A673 (cell line): ENCODE data around the gene ATG2B. TPM values are rescaled to one million over a fixed set of nuclear protein-coding genes. Genes with fewer than 3 reads are reported as not detected.

Experiments
- BruUV-seq: library from RNA; stranded (reverse); fragments of 400-500 nt; replicated peaks from 2 replicates; lab custom pipeline; 2021; lab: Mats Ljungman, UMichigan
- CTCF ChIA-PET: fragments of 300-600 bp; sonication (Branson Sonifier 250); formaldehyde crosslinking; loops from one replicate; lab custom pipeline; 2022; ENCODE audit warnings: antibody characterized with exemption; lab: Charles Lee
- POLR2A ChIA-PET: fragments of 300-600 bp; sonication (Branson Sonifier 250); formaldehyde crosslinking; loops from one replicate; lab custom pipeline; 2022; ENCODE audit warnings: antibody characterized with exemption; ENCODE audit not compliant: low non-redundant PET; lab: Charles Lee
- DNase-seq: peaks from one replicate; pipeline ENCODE4 v3.0.0-alpha.2; 2015; ENCODE audit warnings: low spot score
- H3K27ac ChIP-seq: fragments of 200-600 bp; sonication (generic); 2 replicates; pipeline ENCODE4 v1.5.1; 2016; ENCODE audit warnings: mixed run types, low read depth, mild to moderate bottlenecking, mixed read lengths, antibody characterized with exemption, low read length; ENCODE audit not compliant: poor library complexity, severe bottlenecking
- H3K27me3 ChIP-seq: fragments of 200-600 bp; sonication (generic); replicated peaks from 2 replicates; pipeline ENCODE4 v1.6.1; 2017; ENCODE audit warnings: mixed run types, low read depth, mild to moderate bottlenecking, mixed read lengths, antibody characterized with exemption, low read length; ENCODE audit not compliant: insufficient read depth, poor library complexity
- H3K36me3 ChIP-seq: fragments of 200-600 bp; sonication (generic); 2 replicates; pipeline ENCODE4 v1.6.1; 2016; ENCODE audit warnings: mixed run types, mild to moderate bottlenecking, mixed read lengths, antibody characterized with exemption, low read length; ENCODE audit not compliant: insufficient read depth, poor library complexity, severe bottlenecking
- H3K4me1 ChIP-seq: fragments of 200-600 bp; sonication (generic); 2 replicates; pipeline ENCODE4 v1.6.1; 2017; ENCODE audit warnings: mixed run types, mild to moderate bottlenecking, mixed read lengths, antibody characterized with exemption, low read length; ENCODE audit not compliant: insufficient read depth, poor library complexity, severe bottlenecking
- H3K4me3 ChIP-seq: fragments of 200-600 bp; sonication (generic); 2 replicates; pipeline ENCODE4 v1.5.1; 2016; ENCODE audit warnings: low read depth, mixed run types, mild to moderate bottlenecking, mixed read lengths, low read length; ENCODE audit not compliant: poor library complexity, severe bottlenecking
- H3K9me3 ChIP-seq: fragments of 200-600 bp; sonication (generic); 2 replicates; pipeline ENCODE4 v1.6.1; 2016; ENCODE audit warnings: mixed run types, low read depth, mild to moderate bottlenecking, mixed read lengths, antibody characterized with exemption, low read length; ENCODE audit not compliant: poor library complexity, severe bottlenecking
- CTCF ChIP-seq: fragments of 300-800, 200-600 bp; sonication (generic); conservative IDR thresholded peaks from 2 replicates; pipeline ENCODE4 v1.5.1; 2017; ENCODE audit warnings: low read depth, mild to moderate bottlenecking, antibody characterized with exemption, low read length, moderate library complexity, mixed read lengths
- EZH2 ChIP-seq: fragments of 200-600 bp; sonication (generic); IDR thresholded peaks from 2 replicates; pipeline ENCODE4 v1.6.1; 2017; ENCODE audit warnings: borderline replicate concordance, low read depth, mild to moderate bottlenecking, mixed read lengths, antibody characterized with exemption, low read length; ENCODE audit not compliant: poor library complexity, severe bottlenecking
- intact Hi-C: fragments of 100-400 bp; cut with micrococcal nuclease; formaldehyde crosslinking; loops from one replicate; pipeline ENCODE4 v1.10.0; 2022; ENCODE audit not compliant: unreplicated experiment
- total RNA-seq: library from RNA; stranded (reverse); gene quantifications from 2 replicates; pipeline ENCODE4 v1.2.3, GENCODE V29; 2021

The ATG2B gene
- total RNA-seq, 1 experiment from 2014 or later: 22.7 TPM

GRCh38 chr14:96269359-96269710 is 93.8 kb downstream of the ATG2B start:
- ChIA-PET POLR2A (interaction anchor here (0.6 kb wide), 1 partner anchor 65 kb away, joined by 3 read pairs; the partner anchor contains the start of gene BDKRB2), CTCF (no interaction called here)
- Histone ChIP-seq H3K27me3 (no peaks in the 10 kb centered on the region), H3K36me3 (no peaks in the 10 kb centered on the region), H3K4me1 (peaks cover 28% of the 10 kb centered on the region), H3K4me3 (no peak overlapping the region), H3K27ac (no peak overlapping the region), H3K9me3 (no peaks in the 10 kb centered on the region)
- no peak for DNase-seq
- TF ChIP-seq EZH2: no peak
- no peak for TF ChIP-seq CTCF
- BruUV-seq: no TSS peak
- intact Hi-C loops: no loop called here

DNA sequence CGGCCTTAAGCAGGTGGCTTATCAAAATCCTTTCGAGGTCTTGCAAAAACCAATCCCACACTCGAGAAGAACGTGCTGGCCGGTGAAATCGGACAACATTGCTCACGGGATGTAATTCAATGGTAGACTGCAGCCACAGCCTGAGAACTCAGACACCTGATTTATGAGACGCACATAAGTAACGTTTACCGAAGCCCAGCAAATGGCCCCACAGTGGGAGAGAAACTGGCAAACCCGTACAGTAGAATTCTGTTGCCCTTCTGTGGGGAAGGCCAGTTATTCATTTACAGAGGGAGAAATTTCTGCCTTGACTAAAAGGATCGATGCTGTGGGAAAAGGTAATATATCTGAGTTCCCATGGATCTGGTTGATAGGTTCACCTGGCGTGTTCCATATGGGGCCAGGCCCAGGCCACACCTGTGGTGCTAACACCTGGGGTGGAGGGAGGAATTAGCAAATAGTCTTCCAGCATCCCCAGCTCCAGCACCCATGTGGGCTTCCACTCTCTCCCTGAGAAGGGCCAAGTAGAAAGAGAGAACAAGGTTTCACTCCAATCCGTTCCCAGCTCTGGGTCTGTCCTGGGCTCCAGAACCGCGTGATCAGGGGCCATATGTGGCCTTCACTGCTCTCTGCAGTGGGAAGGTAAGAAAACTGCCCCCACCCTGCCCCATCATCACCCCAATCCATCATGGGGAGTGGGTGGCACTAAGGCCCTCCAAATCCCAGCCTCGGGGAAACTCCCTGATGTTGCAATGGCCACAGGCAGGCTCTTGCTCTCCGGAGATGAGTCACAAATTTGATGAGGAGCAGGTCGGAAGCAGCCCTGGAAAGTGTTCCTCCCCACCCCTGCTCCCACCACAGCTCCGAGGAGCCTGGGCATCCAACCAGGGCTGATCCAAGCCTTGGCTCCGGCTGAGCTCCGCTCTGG is 94.4 kb downstream of the ATG2B start:
- intact Hi-C loops: no loop called here
- H3K36me3 ChIP-seq: no peaks in the 10 kb centered on the region
- H3K27me3 ChIP-seq: no peaks in the 10 kb centered on the region
- BruUV-seq: no TSS peak
- no peaks in the 10 kb centered on the region for H3K9me3 ChIP-seq
- TF ChIP-seq EZH2 (no peak), CTCF (no peak)
- H3K27ac ChIP-seq: no peak overlapping the region
- peaks cover 28% of the 10 kb centered on the region for H3K4me1 ChIP-seq
- DNase-seq: peak; percentile 55
- H3K4me3 ChIP-seq: no peak overlapping the region
- ChIA-PET CTCF (no interaction called here), POLR2A (interaction anchor here (0.6 kb wide), 1 partner anchor 64 kb away, joined by 3 read pairs; the partner anchor contains the start of gene BDKRB2)

DNA sequence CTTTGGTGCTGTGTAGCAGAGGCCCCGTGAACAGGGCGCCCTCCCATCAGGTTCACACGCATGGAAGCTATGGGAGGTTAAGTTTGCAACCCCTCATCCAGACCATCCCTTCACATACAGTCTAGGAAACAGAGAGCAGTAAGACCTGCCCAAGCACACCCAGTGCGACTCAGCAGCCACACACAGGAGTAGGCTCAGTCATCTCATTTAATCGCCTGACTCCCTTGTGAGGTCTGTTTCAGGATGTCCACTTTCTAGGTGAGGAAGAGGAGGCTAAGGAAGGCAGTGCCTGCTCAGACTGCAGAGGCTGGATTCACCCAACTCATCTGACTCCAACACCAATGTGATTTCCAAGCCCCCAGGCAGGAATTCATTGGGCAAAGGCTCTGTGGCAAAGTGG is 95.2 kb downstream of the ATG2B start:
- no peak for DNase-seq
- intact Hi-C loops: no loop called here

More for the DNA sequence above, 95.2 kb downstream of the ATG2B start:
- Histone ChIP-seq H3K36me3 (no peaks in the 10 kb centered on the region), H3K27me3 (no peaks in the 10 kb centered on the region), H3K9me3 (no peaks in the 10 kb centered on the region), H3K4me3 (no peak overlapping the region), H3K4me1 (peaks cover 28% of the 10 kb centered on the region), H3K27ac (no peak overlapping the region)
- POLR2A ChIA-PET: no interaction called here
- CTCF ChIA-PET: no interaction called here
- TF ChIP-seq CTCF (no peak), EZH2 (no peak)
- BruUV-seq: no TSS peak
